HG03457 (cell line): Measurements from ENCODE around the gene CCDC167.

Experiments used
- ATAC-seq: cut with Tn5 transposase; IDR thresholded peaks from one replicate; pipeline ENCODE4 v1.9.1; 2021; ENCODE audit warnings: moderate number of reproducible peaks; ENCODE audit not compliant: unreplicated experiment

The CCDC167 gene

GRCh38 chr6:37499433-37500293, at the start of gene CCDC167:
CCDC167 (minus strand) TSS chr6:37499893; CDS start chr6:37499863, 30 bp downstream.
- peak; percentile 82 for ATAC-seq

- no peak for ATAC-seq
These were observed 49.5 kb upstream of the CCDC167 start for GRCh38 chr6:37549154-37549553.

- no peak for ATAC-seq
These were observed 48.5 kb upstream of the CCDC167 start for GRCh38 chr6:37548067-37548674.

- no peak for ATAC-seq
These were observed 47.9 kb upstream of the CCDC167 start for GRCh38 chr6:37547564-37548061.

GRCh38 chr6:37546141-37546871, 46.6 kb upstream of the CCDC167 start:
- ATAC-seq = no peak

GRCh38 chr6:37544530-37544929, 44.8 kb upstream of the CCDC167 start:
- no peak for ATAC-seq

- no peak for ATAC-seq
These were observed 43.7 kb upstream of the CCDC167 start for GRCh38 chr6:37543361-37543760.

- no peak for ATAC-seq
These were observed 41.7 kb upstream of the CCDC167 start for GRCh38 chr6:37541346-37541745.

GRCh38 chr6:37540390-37540789, 40.7 kb upstream of the CCDC167 start:
- ATAC-seq = no peak

GRCh38 chr6:37540029-37540352, 40.3 kb upstream of the CCDC167 start:
- ATAC-seq = no peak

- ATAC-seq = no peak
These were observed 39.7 kb upstream of the CCDC167 start for GRCh38 chr6:37539171-37540028.

- no peak for ATAC-seq
These were observed 38.4 kb upstream of the CCDC167 start for GRCh38 chr6:37538107-37538506.

- ATAC-seq = no peak
These were observed 37.9 kb upstream of the CCDC167 start for GRCh38 chr6:37537548-37537947.

- no peak for ATAC-seq
These were observed 36.9 kb upstream of the CCDC167 start for GRCh38 chr6:37536491-37537190.

GRCh38 chr6:37535759-37536490, 36.2 kb upstream of the CCDC167 start:
- ATAC-seq = no peak

- ATAC-seq = no peak
These were observed 35.7 kb upstream of the CCDC167 start for GRCh38 chr6:37535428-37535758.

GRCh38 chr6:37534893-37535292, 35.2 kb upstream of the CCDC167 start:
- no peak for ATAC-seq

GRCh38 chr6:37532122-37532521, 32.4 kb upstream of the CCDC167 start:
- ATAC-seq = no peak

- ATAC-seq = no peak
These were observed 31.8 kb upstream of the CCDC167 start for GRCh38 chr6:37531437-37532036.
